Choroid plexus epithelial cell (primary cell): Measurements from ENCODE around the gene PRKG1.

Experiments used
- DNase-seq: peaks from one replicate; pipeline ENCODE4 v3.0.0-alpha.2; 2010; ENCODE audit warnings: low read depth
- H3K4me3 ChIP-seq: 2 replicates; pipeline ENCODE4 v1.5.1; 2011; ENCODE audit warnings: low read depth, mild to moderate bottlenecking, control low read depth, low read length, moderate library complexity
- CTCF ChIP-seq: conservative IDR thresholded peaks from 2 replicates; pipeline ENCODE4 v1.5.1; 2011; ENCODE audit warnings: low read depth, mild to moderate bottlenecking, control low read depth, inconsistent platforms, low read length, moderate library complexity

Gene PRKG1

GRCh38 chr10:52071814-52072213, 997.5 kb downstream of the PRKG1 start:
- TF ChIP-seq CTCF = no peak
- DNase-seq = no peak

DNA sequence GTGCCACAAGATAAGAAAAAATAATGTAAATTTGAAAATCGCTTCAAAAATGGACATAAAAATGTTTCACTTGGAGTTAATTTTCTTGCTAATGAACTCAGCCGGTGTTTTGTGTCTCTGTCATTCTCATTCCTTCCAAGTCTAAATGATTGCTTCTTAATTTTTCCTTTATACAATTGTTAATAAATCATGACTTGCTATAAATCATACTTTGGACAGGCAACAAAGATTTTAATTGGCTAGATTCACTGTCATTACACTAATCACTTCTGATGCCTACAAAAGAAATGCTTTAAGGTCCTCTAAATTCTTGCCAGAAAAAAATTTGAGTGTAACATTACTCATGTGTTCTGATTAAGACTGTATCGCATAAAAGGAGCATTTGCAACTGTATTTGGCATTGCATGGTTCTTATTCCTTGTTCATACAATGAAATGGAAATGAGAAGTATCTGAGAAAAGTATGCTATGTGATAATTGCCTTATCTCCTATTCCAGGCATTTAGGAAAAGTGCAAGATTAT, 1000.3 kb downstream of the PRKG1 start:
- no peak overlapping the region for H3K4me3 ChIP-seq
- no peak for TF ChIP-seq CTCF
- no peak for DNase-seq

More at GRCh38 chr10:52071814-52072213, 997.5 kb downstream of the PRKG1 start:
- no peak overlapping the region for H3K4me3 ChIP-seq

DNA sequence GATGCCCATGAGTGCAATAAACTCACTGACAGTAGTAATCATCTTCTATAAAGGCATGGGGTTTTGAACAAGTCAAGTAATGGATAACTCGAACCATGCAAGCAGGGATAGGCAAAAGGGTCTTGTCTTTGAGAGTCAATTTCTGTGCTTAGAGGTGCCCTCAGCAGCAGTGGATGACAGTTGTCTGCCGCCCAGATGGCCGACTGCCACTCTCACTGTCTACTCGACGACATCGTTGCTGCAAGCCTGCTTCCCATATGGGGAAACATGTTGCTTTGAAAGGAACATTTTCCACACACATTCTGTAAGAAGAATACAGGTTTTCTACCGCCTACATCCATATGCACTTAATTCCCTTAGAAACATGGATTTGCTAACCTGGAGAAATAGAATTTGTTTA, 1003.5 kb downstream of the PRKG1 start:
- no peak for TF ChIP-seq CTCF
- DNase-seq = no peak
- no peak overlapping the region for H3K4me3 ChIP-seq

DNA sequence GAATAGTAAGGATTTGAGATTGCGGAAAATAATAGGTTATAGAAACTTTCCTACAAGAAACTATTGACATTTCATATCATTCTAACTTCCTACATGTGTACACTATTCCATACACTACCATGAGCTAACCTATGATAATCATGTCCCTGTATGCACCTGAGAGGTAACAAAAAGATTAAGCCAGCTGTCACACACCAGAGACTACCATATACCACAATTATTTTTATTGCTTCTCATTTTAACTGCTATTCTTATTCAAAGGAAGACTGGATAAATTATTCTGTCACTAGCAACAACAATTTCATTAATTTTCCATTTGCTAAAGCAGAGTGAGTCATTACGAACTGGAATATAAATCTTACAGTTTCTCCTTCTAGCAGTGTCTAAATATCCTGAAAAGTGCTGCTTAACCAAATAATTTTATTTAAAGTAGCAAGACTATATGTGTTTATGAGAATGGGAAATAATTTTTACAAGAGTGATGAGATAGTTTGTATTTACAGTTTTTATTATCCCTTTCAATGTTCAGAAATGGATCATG, 1004.2 kb downstream of the PRKG1 start:
- no peak for DNase-seq
- no peak overlapping the region for H3K4me3 ChIP-seq
- no peak for TF ChIP-seq CTCF

DNA sequence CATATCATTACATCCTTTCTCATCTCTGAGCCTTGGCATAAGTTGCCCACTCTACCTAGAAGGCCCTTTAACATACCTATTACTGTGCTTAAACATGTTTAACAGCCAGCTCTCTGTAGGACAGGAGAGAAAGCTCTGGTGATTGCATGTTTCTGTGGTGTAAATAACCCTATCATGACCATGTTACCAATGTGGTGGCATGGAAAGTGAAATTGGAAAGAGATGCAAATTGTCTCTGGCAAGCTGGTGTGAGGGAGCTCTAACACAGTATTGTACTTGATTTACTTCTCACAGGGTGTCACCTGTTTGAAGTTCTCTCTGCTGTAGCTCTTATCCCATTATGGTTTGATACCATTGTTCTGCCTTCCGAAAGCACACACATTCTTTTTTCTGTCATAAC, 1008.0 kb downstream of the PRKG1 start:
- no peak overlapping the region for H3K4me3 ChIP-seq
- TF ChIP-seq CTCF = no peak
- DNase-seq = no peak

- no peak for DNase-seq
- TF ChIP-seq CTCF = no peak
- H3K4me3 ChIP-seq = no peak overlapping the region
These were observed 1009.1 kb downstream of the PRKG1 start for GRCh38 chr10:52083422-52083821.

DNA sequence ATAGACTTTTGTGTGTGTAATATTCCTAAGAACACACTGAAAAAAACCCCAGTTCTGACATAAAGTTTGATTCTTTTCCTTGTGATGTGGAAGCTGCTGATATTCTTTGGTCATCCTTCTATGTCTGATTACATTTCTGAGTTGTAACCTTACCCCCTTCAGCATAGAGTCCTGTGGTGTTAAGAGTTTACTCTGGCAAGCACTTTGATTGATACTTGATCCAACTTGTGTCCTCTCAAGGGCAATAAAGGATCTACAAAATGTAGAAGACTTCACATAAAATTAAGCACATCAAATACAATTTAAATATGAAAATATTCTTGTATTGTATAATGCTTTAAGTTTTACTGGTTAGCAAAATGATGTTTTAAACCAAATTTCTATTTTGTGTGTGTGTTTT, 1018.1 kb downstream of the PRKG1 start:
- TF ChIP-seq CTCF = no peak
- no peak overlapping the region for H3K4me3 ChIP-seq
- DNase-seq = peak; percentile 44
